ENCODE data around the gene TSC22D3. TPM values are rescaled to one million over a fixed set of nuclear protein-coding genes. Genes with fewer than 3 reads are reported as not detected.

TSC22D3 gene
- total RNA-seq, 1 donor = 13.3 TPM

GRCh38 chrX:107713203-107713542, 62.4 kb downstream of the TSC22D3 start:
- TF ChIP-seq CTCF (IDR thresholded peaks at IDR 0.05; ENCODE audit: insufficient read depth, low read length) = no peak
- H3K4me3 ChIP-seq (ENCODE audit: low read depth, low read length) = no peak overlapping the region
- DNase-seq (ENCODE audit: low read depth) = no peak

GRCh38 chrX:107712231-107713202, 63.1 kb downstream of the TSC22D3 start:
- no peak for TF ChIP-seq CTCF (IDR thresholded peaks at IDR 0.05; ENCODE audit: insufficient read depth, low read length)
- DNase-seq (ENCODE audit: low read depth) = peak; percentile 31
- no peak overlapping the region for H3K4me3 ChIP-seq (ENCODE audit: low read depth, low read length)

- no peak for DNase-seq (ENCODE audit: low read depth)
- H3K4me3 ChIP-seq (ENCODE audit: low read depth, low read length) = no peak overlapping the region
- no peak for TF ChIP-seq CTCF (IDR thresholded peaks at IDR 0.05; ENCODE audit: insufficient read depth, low read length)
Measured at GRCh38 chrX:107711521-107712181, 63.9 kb downstream of the TSC22D3 start.

- no peak for TF ChIP-seq CTCF (IDR thresholded peaks at IDR 0.05; ENCODE audit: insufficient read depth, low read length)
- H3K4me3 ChIP-seq (ENCODE audit: low read depth, low read length) = no peak overlapping the region
- peak; percentile 92 for DNase-seq (ENCODE audit: low read depth)
Measured at GRCh38 chrX:107710617-107711391, 64.8 kb downstream of the TSC22D3 start.

GRCh38 chrX:107709266-107709806, 66.3 kb downstream of the TSC22D3 start:
- DNase-seq (ENCODE audit: low read depth) = no peak
- TF ChIP-seq CTCF (IDR thresholded peaks at IDR 0.05; ENCODE audit: insufficient read depth, low read length) = no peak
- H3K4me3 ChIP-seq (ENCODE audit: low read depth, low read length) = no peak overlapping the region

GRCh38 chrX:107708762-107709161, 66.8 kb downstream of the TSC22D3 start:
- no peak for TF ChIP-seq CTCF (IDR thresholded peaks at IDR 0.05; ENCODE audit: insufficient read depth, low read length)
- no peak for DNase-seq (ENCODE audit: low read depth)
- no peak overlapping the region for H3K4me3 ChIP-seq (ENCODE audit: low read depth, low read length)

Measured in fibroblast of the aortic adventitia (primary cell).